ENCODE measurements around the gene TRIM64C. TPM values are rescaled to one million over a fixed set of nuclear protein-coding genes. Genes with fewer than 3 reads are reported as not detected.
"Not testable (repeated sequence)": the region's sequence is repeated elsewhere in the genome, so short reads cannot be mapped to it uniquely, and the experiment has no call there.

The TRIM64C gene, protein sequence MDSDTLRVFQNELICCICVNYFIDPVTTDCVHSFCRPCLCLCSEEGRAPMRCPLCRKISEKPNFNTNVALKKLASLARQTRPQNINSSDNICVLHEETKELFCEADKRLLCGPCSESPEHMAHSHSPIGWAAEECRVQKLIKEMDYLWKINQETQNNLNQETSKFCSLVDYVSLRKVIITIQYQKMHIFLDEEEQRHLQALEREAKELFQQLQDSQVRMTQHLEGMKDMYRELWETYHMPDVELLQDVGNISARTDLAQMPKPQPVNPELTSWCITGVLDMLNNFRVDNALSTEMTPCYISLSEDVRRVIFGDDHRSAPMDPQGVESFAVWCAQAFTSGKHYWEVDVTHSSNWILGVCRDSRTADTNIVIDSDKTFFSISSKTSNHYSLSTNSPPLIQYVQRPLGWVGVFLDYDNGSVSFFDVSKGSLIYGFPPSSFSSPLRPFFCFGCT
- not detected for polyA plus RNA-seq (ENCODE audit: insufficient read length in 3 of 3)
- long read RNA-seq, donor 1: 0 reads
- long read RNA-seq, donor 2: 0 reads
- long read RNA-seq, donor 3: 0 reads
- long read RNA-seq, donor 4: 0 reads
- long read RNA-seq, donor 5: 0 reads
- long read RNA-seq, donor 6: 0 reads
- long read RNA-seq, donor 7: 0 reads
- long read RNA-seq, donor 8: 0 reads
- long read RNA-seq, donor 9: 0 reads
- long read RNA-seq, donor 10: 0 reads
- long read RNA-seq, donor 11: 0 reads
- long read RNA-seq, donor 12: 0 reads
- long read RNA-seq, donor 13: 0 reads
- long read RNA-seq, donor 14: 0 reads
- long read RNA-seq, donor 15: 0 reads
- long read RNA-seq, donor 16: 0 reads

DNA sequence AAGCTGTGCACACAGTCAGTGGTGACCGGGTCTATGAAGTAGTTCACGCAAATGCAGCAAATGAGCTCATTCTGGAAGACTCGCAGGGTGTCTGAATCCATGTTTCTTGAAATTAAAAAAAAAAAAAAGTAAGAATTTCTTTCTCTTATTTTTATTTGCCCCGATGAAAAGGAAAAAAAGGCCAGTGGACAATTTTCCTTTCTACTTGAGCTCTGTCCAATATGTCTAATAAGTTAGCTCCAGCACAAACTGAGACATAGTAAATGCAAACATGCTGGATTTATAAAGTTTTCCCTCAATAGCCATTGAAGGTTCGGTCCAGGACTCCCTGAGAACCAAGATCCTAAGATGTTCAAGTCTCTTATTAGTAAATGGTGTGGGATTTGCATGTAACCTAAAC lies at the start of gene TRIM64C:
TRIM64C (minus strand) TSS at position 101 of the 400 bp plus-strand sequence; CDS start at position 101, 0 bp downstream.
- DNase-seq (ENCODE audit: extremely low read depth in 1 of 11, low read depth in 9 of 11, low spot score in 4 of 11): not testable (repeated sequence)

DNA sequence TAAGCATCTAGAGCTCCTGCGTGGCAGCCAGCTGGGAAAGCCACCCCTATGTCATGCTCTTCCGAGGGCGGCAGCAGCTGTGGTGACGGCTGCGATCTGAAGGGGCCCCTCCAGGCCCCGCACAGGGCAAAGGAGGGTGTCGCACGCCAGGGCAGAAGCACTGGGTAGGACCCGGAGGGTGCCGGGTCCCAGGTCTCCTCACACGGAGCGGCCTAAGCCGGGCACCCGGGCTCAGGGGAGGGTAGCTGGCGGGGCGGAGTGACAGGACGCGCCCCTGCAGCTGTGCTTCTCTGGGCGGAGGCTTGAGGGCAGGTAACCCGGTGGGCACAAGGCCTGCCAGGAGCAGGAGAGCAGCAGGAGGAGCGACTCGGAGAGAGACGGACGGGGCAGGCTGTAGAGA lies 43.4 kb upstream of the TRIM64C start:
- not testable (repeated sequence) for DNase-seq (ENCODE audit: extremely low read depth in 1 of 11, low read depth in 9 of 11, low spot score in 4 of 11)

DNA sequence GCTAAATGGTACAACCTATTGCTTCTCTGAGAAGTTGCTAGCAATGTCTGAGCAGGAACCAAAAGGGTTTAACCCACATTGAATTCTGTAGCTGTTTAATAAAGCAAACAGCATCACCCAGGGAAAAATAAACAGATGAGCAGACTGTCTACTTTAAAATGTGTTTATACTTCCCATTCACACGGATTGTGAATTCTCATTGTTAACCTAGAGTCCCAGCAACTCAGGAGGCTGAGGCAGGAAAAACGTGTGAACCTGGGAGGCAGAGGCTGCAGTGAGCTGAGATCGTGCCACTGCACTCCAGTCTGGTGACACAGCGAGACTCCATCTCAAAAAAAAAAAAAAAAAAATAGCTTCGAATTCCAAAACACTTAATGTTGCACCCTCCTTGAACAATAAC lies 11.0 kb upstream of the TRIM64C start:
- not testable (repeated sequence) for DNase-seq (ENCODE audit: extremely low read depth in 1 of 11, low read depth in 9 of 11, low spot score in 4 of 11)

DNA sequence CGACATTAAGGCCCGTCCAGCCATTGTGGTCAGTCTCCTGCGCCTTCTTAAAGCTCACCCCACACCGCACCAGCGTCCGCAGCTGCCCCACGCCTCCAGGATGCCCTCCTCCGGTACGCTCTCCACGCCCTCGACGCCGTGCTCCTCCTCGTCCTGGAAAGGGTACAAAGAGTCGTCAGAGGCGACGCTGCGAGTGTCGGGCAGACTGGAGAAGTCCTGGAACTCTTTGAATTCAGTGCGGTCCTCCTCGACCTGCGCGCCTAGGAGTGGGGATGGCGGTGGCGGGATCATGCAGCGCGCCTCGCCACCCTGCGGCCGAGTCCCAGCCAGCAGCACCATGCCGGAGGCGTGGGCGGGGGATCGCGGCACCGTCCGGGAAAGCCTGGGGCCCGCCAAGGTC lies 9.1 kb downstream of the TRIM64C start:
- DNase-seq (ENCODE audit: extremely low read depth in 1 of 11, low read depth in 9 of 11, low spot score in 4 of 11): not testable (repeated sequence)

DNA sequence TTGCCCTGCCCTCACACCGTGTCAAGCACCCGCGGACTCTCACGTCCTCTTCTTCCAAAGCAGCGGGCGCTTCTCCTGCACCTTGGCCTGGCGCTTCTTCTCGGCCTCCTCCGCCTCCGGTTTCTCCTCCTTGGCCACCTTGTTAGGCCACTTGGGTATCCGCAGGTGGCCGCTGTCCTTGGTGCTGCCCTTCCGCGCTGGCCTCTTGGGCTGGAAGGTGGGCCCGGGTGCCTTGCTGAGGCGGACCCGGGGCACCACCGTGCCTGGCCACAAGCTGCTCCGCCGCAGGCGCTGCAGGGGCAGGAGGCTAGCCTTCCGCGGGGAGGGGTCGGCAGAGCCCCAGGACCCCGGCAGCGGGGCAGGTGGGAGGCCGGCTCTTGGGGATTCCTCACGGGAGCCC lies 10.7 kb downstream of the TRIM64C start:
- DNase-seq (ENCODE audit: extremely low read depth in 1 of 11, low read depth in 9 of 11, low spot score in 4 of 11): not testable (repeated sequence)

DNA sequence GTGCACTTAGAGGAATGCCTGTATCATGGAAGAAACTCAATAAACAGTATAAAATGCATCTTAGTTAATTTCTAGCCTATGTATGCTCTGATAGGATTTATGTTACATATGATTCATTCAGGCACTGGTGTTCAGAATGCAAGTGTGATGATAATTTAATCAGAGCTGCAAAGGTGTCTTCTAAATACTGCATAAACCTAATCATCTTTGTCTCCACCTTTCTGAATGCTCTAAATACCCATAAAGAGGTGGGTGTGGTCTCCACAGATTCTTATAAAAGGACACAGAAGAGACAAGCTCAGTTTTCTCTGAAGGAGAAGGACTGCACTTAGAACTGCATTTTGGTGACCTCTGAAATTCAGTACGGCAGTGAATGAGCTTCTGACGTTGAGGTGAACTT lies 30.4 kb downstream of the TRIM64C start, which contains the start of gene TRIM49B:
TRIM49B (plus strand) TSS at position 301 of the 400 bp plus-strand sequence. CDS start 2,777 bp downstream, outside the sequence.
- DNase-seq (ENCODE audit: extremely low read depth in 1 of 11, low read depth in 9 of 11, low spot score in 4 of 11): not testable (repeated sequence)

Other genes with a start within 250 kb of the TRIM64C start
- not detected for gene TRIM51G, start 75.2 kb downstream of the TRIM64C start, polyA plus RNA-seq (ENCODE audit: insufficient read length in 3 of 3)
- gene TRIM49B, start 30.3 kb downstream of the TRIM64C start, polyA plus RNA-seq (ENCODE audit: insufficient read length in 3 of 3): not detected
- 10 to 100 TPM; 11.9 to 16.6 (median 16.2) TPM for gene FOLH1, start 149.5 kb upstream of the TRIM64C start, polyA plus RNA-seq (ENCODE audit: insufficient read length in 3 of 3)